Fibroblast of pulmonary artery (primary cell): ENCODE measurements around the gene RRM2.
"Not testable (repeated sequence)": the region's sequence is repeated elsewhere in the genome, so short reads cannot be mapped to it uniquely, and the experiment has no call there.

ENCODE experiments used
- DNase-seq: peaks from one replicate; pipeline ENCODE4 v3.0.0-alpha.2; 2010; ENCODE audit warnings: low read depth
- H3K4me3 ChIP-seq: replicated peaks from 2 replicates; pipeline ENCODE4 v1.5.1; 2011; ENCODE audit warnings: low read depth, mild to moderate bottlenecking, control low read depth, low read length, moderate library complexity
- TF ChIP-seq, protein P1 (sequence below): IDR thresholded peaks from 2 replicates; pipeline ENCODE4 v1.5.1; 2011; ENCODE audit warnings: mild to moderate bottlenecking, control low read depth, low read length, inconsistent platforms; ENCODE audit errors: missing control alignments

The RRM2 gene

DNA sequence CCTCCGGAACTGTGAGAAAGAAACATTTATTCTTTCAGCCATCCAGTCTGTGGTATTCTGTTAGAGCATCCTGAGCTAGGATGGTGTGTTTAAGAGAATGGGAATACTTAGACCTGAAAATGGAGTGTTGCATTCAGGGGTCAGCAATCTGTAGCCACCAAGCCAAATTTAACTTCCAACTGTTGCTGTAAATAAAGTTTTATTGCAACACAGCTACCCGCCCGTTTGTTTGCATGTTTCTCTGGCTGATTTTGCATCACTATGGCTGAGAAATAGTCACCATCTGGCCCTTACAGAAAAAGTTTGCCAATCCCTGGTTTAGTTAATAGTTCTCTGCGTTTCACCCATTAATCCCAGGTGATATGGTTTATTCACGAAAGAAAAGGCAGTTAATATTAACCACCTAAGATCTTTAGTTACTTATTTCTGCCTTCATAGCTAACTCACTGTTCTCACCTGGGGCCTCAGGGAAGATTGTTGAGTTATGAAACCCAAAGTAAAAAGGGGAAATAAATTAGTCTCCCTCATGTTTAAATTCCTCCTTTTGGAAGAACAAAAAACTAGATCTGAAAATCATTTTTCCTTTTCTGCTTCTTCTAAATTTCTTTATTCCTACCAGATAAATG is 32.9 kb upstream of the RRM2 start:
- TF ChIP-seq, protein P1, sequence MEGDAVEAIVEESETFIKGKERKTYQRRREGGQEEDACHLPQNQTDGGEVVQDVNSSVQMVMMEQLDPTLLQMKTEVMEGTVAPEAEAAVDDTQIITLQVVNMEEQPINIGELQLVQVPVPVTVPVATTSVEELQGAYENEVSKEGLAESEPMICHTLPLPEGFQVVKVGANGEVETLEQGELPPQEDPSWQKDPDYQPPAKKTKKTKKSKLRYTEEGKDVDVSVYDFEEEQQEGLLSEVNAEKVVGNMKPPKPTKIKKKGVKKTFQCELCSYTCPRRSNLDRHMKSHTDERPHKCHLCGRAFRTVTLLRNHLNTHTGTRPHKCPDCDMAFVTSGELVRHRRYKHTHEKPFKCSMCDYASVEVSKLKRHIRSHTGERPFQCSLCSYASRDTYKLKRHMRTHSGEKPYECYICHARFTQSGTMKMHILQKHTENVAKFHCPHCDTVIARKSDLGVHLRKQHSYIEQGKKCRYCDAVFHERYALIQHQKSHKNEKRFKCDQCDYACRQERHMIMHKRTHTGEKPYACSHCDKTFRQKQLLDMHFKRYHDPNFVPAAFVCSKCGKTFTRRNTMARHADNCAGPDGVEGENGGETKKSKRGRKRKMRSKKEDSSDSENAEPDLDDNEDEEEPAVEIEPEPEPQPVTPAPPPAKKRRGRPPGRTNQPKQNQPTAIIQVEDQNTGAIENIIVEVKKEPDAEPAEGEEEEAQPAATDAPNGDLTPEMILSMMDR = no peak
- DNase-seq = no peak
- H3K4me3 ChIP-seq = no peak overlapping the region

DNA sequence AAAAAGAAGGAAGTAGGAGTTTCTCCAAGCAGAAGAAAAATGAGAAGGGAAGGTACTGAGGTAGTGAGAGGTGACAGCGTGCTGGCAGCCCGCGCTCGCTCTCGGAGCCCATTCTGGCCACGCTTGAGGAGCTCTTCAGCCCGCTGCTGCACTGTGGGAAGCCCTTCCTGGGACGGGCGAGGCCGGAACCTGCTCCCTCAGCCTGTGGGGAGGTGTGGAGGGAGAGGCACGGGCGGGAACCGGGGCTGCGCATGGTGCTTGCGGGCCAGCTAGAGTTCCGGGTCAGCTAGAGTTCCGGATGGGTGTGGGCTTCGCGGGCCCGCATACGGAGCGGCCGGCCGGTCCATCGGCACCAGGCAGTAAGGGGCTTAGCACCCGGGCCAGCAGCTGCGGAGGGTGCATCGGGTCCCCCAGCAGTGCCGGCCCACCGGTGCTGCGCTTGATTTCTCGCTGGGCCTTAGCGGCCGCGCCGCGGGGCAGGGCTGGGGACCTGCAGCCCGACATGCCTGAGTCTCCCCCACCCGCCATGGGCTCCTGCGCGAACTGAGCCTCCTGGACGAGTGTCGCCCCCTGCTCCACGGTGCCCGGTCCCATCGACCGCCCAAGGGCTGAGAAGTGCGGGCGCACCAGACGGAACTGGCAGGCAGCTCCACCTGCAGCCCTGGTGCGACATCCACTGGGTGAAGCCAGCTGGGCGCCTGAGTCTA is 31.2 kb upstream of the RRM2 start:
- DNase-seq = no peak
- TF ChIP-seq, protein P1 = no peak
- no peak overlapping the region for H3K4me3 ChIP-seq

DNA sequence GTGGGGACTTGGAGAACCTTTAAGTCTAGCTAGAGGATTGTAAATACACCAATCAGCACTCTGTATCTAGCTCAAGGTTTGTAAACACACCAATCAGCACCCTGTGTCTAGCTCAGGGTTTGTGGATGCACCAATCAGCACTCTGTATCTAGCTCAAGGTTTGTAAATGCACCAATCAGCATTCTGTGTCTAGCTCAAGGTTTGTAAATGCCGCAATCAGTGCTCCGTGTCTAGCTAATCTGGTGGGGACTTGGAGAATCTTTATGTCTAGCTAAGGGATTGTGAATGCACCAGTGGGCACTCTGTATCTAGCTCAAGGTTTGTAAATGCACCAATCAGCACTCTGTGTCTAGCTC is 30.7 kb upstream of the RRM2 start:
- H3K4me3 ChIP-seq, DNase-seq: not testable (repeated sequence)

DNA sequence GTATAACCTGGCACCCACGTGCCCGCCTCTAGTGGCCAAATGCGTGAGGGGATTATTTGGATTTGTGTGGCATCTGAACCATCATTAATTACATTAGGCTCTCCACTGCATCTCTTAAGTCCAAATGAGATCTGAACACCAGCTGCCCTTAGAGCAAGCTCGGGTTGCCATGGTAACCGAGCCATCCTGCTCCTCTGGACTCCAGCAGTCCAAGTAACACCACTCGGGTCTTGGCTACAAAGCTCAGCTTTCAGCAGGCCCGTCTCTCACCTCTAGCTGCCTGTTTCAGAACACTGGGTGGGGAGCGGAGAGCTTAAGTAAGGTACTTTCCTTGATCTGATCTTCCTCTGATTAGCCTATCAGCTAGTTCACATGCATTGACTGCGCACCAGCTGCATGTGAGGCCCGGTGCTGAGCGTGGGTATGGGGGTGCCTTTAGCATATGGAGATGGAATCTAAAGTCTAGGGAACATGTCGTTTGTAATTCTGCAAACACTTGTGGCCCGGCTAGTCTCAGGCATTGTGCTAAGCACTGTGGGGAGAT is 28.2 kb upstream of the RRM2 start:
- no peak for DNase-seq
- H3K4me3 ChIP-seq = no peak overlapping the region
- TF ChIP-seq, protein P1 = no peak

DNA sequence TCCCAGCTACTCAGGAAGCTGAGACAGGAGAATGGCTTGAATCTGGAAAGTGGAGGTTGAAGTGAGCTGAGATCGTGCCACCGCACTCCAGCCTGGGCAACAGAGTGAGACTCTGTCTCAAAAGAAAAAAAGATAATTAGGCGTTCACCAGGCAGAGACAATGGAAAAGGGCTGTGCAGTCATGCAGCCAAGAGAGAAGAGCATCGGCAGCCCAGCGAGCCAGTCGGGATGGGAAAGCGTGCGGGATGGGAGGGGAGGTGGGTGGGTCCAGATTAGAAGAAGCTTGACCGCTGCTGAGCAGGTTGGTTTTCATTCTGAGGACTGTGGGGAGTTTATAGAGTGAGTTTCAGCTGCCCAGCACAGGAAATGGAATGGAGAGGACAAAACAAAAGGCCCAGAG is 27.4 kb upstream of the RRM2 start:
- TF ChIP-seq, protein P1 = no peak
- H3K4me3 ChIP-seq = no peak overlapping the region
- DNase-seq = no peak

DNA sequence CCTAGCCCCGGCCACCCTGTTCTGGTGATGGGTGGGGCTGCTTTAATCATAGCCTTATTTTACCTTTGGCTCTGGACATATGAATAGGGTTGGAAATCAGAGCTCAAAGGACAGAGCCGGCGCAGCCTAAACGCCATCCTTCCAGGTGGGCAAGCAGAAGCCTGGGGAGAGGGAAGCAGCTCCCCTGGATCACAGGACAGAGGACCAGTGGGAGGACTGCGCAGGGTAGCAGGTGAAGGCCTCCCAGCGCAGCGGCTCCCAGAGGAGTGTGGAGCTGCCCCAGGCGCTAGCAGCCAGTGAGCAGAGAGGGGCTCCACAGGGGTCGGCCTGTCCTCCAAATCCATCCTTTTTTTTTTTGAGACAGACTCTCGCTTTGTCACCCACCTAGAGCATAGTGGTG is 25.9 kb upstream of the RRM2 start:
- H3K4me3 ChIP-seq = no peak overlapping the region
- no peak for DNase-seq
- TF ChIP-seq, protein P1 = no peak

DNA sequence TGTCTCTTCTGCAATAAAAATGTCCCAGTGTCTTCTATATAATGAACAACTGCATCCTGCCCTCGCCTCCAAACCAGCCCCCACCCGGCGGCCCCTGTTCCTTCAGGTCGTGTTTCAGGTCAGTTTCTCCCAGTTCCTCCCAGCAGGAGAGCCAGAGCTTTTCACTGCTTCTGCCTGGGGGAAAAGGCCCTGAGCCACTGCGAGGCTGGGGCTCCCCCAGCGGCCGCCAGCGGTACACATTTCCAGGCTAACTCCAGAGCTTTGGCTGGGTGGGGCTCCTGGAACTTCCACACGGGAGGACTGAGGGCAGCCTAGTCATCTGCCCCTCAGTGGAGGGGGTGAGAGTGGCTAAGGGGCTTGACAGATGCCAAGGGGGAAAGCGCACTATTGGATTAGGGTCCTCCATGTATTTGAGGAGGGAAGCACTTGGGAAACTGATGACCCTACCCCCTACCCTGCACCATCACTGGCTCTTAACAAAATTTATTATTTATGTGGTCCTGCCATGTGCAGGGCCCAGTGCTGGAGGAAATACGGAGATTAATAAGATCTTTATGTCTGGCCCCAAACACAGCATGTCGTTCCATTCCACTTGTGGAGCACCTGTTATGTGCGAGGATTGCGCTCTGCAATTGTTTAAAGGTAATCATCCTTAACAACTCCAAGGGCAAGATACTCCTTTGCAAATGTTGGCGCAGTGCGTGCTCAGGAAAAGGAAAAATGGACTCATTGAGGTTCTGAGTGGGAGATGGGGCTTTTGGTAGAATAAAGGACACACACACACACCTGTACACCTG is 25.0 kb upstream of the RRM2 start:
- peak; percentile 57 for DNase-seq
- TF ChIP-seq, protein P1 = peak; percentile 92
- H3K4me3 ChIP-seq = no peak overlapping the region
